ENCODE results near the gene MRPL4.

GRCh38 chr19:10251792-10252694, at the start of gene MRPL4:
- TF ChIP-seq, protein P1, sequence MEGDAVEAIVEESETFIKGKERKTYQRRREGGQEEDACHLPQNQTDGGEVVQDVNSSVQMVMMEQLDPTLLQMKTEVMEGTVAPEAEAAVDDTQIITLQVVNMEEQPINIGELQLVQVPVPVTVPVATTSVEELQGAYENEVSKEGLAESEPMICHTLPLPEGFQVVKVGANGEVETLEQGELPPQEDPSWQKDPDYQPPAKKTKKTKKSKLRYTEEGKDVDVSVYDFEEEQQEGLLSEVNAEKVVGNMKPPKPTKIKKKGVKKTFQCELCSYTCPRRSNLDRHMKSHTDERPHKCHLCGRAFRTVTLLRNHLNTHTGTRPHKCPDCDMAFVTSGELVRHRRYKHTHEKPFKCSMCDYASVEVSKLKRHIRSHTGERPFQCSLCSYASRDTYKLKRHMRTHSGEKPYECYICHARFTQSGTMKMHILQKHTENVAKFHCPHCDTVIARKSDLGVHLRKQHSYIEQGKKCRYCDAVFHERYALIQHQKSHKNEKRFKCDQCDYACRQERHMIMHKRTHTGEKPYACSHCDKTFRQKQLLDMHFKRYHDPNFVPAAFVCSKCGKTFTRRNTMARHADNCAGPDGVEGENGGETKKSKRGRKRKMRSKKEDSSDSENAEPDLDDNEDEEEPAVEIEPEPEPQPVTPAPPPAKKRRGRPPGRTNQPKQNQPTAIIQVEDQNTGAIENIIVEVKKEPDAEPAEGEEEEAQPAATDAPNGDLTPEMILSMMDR (IDR thresholded peaks at IDR 0.05): peak in 3 of 4 experiments; percentile 3 to 32 (median 24)
- no peak for TF ChIP-seq EP300 (IDR thresholded peaks at IDR 0.05)
